Adrenal gland (tissue), 5 donors: Measurements from ENCODE around the gene EBF3.

Experiments used
- CTCF ChIP-seq, 6 experiments: fragments of 450-650 bp in 4 of 6; fragments of 200-600 bp in 2 of 6; sonication (generic) in 1 of 6; IDR thresholded peaks; 1 replicate in 5 of 6; 2 replicates in 1 of 6; pipeline versions ENCODE4 v1.5.1 to v1.8.0; 2016 to 2021; ENCODE audit warnings: antibody characterized with exemption in 6 of 6, mild to moderate bottlenecking in 2 of 6, moderate library complexity in 1 of 6
- POLR2A ChIP-seq, 2 donors: fragments of 450-650 bp; IDR thresholded peaks; one replicate each; pipeline ENCODE4 v1.6.1; 2017; ENCODE audit warnings: antibody characterized with exemption in 2 of 2, mild to moderate bottlenecking in 2 of 2, moderate library complexity in 1 of 2
- donor health status: DM: no; HTN: no; CAD: no.

GRCh38 chr10:129881641-129882040, 82.4 kb downstream of the EBF3 start:
- TF ChIP-seq CTCF (IDR thresholded peaks at IDR 0.05) (no peak), POLR2A (IDR thresholded peaks at IDR 0.05) (no peak)
